ENCODE results near the gene SLC28A1.

Gene SLC28A1

DNA sequence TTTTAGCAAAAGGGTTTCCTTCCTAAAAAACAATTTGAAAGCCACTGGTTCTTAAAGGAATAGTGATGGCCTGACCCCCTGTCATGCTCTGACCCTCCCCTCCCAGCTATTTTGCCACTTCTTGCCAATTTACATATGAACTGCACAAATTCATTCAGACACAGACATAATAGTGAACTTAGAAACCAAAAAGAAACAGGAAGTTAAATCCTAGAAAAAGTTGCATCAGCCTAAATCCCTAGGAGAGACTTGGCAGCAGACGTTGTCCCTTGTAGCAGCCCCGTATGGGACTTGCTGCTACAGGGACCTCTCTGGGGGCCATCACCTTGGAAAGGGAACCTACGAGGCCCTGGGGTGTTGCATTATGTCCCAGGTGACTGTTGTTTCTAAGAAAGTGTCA, 82.9 kb downstream of the SLC28A1 start:
- TF ChIP-seq, protein P1, sequence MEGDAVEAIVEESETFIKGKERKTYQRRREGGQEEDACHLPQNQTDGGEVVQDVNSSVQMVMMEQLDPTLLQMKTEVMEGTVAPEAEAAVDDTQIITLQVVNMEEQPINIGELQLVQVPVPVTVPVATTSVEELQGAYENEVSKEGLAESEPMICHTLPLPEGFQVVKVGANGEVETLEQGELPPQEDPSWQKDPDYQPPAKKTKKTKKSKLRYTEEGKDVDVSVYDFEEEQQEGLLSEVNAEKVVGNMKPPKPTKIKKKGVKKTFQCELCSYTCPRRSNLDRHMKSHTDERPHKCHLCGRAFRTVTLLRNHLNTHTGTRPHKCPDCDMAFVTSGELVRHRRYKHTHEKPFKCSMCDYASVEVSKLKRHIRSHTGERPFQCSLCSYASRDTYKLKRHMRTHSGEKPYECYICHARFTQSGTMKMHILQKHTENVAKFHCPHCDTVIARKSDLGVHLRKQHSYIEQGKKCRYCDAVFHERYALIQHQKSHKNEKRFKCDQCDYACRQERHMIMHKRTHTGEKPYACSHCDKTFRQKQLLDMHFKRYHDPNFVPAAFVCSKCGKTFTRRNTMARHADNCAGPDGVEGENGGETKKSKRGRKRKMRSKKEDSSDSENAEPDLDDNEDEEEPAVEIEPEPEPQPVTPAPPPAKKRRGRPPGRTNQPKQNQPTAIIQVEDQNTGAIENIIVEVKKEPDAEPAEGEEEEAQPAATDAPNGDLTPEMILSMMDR (IDR thresholded peaks at IDR 0.05; ENCODE audit: control insufficient read depth, insufficient read depth, low read depth, low read length, missing control alignments), result no peak
- no peak overlapping the region for H3K4me3 ChIP-seq (ENCODE audit: control insufficient read depth, low read depth, low read length)
- DNase-seq (ENCODE audit: low read depth), result no peak

DNA sequence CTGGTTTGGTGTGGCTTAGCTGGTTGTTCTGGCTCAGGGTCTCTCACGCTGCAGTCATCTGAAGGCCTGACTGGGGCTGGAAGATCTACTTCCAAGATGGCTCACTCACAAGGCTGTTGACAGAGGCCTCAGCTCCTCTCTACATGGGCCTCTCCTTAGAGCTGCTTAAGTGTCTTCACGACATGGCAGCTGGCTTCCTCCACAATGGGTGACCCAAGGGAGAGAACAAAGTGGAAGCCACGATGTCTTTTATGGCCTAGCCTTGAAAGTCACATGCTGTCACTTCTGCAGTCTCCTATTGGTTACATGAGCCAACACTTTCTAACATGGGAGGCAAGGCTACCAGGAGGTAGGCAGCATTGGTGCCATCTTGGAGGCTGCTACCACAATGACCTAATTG, 83.8 kb downstream of the SLC28A1 start:
- DNase-seq (ENCODE audit: low read depth), result no peak
- TF ChIP-seq, protein P1 (IDR thresholded peaks at IDR 0.05; ENCODE audit: control insufficient read depth, insufficient read depth, low read depth, low read length, missing control alignments), result no peak
- no peak overlapping the region for H3K4me3 ChIP-seq (ENCODE audit: control insufficient read depth, low read depth, low read length)

DNA sequence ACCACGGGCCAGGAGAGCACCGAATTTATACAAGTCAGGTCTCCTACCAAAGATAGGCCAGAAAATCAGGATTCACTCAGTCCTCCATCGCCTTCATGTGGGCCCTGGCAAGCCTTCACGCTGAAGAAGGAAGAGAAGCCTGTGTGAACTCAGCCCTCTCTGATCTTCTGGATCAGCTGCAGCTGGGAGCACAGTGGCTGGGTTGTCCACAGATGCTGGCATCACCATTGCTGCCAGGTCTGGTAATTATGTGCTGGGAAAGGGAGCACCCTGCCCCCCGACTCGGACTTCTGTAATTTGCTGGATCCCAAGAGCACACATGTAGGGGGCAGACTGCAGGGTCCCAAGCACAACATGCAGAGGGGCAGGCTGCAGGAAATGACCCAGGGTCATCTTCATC, 84.8 kb downstream of the SLC28A1 start:
- TF ChIP-seq, protein P1 (IDR thresholded peaks at IDR 0.05; ENCODE audit: control insufficient read depth, insufficient read depth, low read depth, low read length, missing control alignments), result no peak
- H3K4me3 ChIP-seq (ENCODE audit: control insufficient read depth, low read depth, low read length), result no peak overlapping the region
- no peak for DNase-seq (ENCODE audit: low read depth)

DNA sequence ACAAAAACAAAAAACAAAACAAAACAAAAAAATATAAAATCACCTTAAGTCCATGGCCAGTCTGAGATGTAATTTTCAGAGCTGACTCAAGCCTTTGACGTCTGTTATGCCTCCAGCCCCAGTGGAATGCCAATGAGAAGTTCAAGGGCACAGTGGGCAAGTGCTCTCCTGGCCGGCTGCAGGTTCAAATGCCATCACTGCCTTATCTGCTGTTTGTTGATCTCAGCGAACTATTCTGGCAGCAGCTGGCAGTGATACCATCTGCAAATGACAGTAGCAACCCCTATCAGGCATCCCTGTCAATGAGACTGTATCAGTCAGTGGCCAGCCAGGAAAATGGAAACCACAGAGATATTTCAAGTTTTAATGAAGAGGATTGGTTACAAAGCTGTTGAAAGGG, 86.4 kb downstream of the SLC28A1 start:
- no peak for DNase-seq (ENCODE audit: low read depth)
- H3K4me3 ChIP-seq (ENCODE audit: control insufficient read depth, low read depth, low read length), result no peak overlapping the region
- TF ChIP-seq, protein P1 (IDR thresholded peaks at IDR 0.05; ENCODE audit: control insufficient read depth, insufficient read depth, low read depth, low read length, missing control alignments), result no peak

DNA sequence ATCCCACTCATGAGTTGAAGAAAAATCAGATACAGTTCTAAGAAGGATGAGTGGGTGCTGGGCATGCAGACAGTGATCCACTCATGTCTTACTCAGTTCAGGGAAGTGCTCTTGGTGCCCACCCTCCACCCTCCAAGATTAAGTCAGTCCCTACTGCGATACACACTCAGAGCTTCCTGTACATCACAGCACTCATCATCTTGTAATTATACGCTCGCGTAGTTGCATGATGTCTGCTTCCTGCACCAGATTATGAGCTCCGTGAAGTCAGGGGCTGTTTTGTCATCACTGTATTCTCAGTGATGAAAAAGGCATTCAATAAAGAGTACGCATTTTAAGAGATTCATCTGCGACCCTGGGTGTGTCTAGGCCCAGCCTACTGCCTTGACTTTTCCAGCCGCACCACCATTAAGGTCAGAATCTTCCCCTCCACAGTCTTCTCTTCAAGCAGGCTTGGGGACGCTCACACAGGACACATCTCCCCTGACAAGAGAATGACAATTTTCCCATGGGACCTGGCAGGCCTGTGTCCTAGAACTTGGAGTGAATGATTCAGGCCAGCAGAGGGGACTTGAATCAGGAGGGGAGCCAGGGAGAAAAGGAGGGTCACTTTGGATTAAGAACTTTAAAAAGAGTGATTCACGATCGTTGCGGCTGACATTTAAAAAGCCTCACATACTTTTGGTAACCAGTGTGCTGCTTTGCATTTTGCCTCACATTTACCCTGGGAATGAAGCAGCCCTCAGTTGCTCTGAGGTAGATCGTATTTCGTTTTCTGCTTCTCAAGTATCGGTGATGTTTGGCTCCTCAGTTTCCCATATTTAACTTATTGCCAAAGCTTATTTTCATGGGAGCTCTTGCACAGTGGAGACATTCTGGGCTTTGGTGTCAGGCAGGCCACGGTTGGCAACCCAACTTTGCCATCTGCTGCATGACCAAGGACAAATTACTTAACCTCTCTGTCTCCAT, 89.3 kb downstream of the SLC28A1 start:
- no peak for DNase-seq (ENCODE audit: low read depth)
- H3K4me3 ChIP-seq (ENCODE audit: control insufficient read depth, low read depth, low read length), result no peak overlapping the region
- TF ChIP-seq, protein P1 (IDR thresholded peaks at IDR 0.05; ENCODE audit: control insufficient read depth, insufficient read depth, low read depth, low read length, missing control alignments), result no peak

DNA sequence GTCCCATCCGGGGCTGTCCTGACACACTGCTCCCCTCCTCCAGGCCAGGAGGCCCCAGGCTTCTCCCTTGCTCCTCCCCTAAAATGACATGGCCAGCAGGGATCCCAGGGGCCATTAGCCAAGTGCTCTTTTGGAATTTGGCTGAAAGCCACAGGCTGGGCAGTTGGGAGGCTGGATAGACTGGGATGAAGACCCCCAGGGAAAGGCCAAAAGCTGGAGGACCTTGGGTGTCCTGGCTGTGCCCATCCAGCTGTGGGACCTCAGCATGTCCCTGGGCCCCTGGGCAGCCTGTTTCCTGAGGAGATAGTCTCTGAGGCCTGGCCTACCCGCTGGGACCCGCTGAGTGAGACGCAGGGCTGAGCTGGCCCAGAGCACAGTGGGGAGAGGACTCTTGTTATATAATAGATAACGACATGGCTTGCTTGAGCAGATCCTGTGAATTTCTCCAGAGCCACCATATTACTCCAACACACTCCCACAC, 91.4 kb downstream of the SLC28A1 start:
- TF ChIP-seq, protein P1 (IDR thresholded peaks at IDR 0.05; ENCODE audit: control insufficient read depth, insufficient read depth, low read depth, low read length, missing control alignments), result no peak
- H3K4me3 ChIP-seq (ENCODE audit: control insufficient read depth, low read depth, low read length), result no peak overlapping the region
- DNase-seq (ENCODE audit: low read depth), result no peak

Measured in AG09309 (cell line).